Measurements from ENCODE around the gene PDX1. TPM values are rescaled to one million over a fixed set of nuclear protein-coding genes. Genes with fewer than 3 reads are reported as not detected.

Gene PDX1
- total RNA-seq, 4 donors from 2014 or later: not detected

- Histone ChIP-seq H3K4me1 (peaks cover 0 to 33% (median 7%) of the 10 kb centered on the region in 4 donors), H3K4me3 (peak overlapping the region in 2 of 4 donors; percentile 52 to 59), H3K9me3 (no peaks in the 10 kb centered on the region), H3K27me3 (peaks cover 7 to 16% of the 10 kb centered on the region in 2 donors), H3K36me3 (no peaks in the 10 kb centered on the region), H3K27ac (peak overlapping the region in 3 of 4 donors; percentile 79 to 87 (median 86))
- DNase-seq: no peak
- no peak for TF ChIP-seq CTCF (IDR thresholded peaks at IDR 0.05)
- TF ChIP-seq POLR2A (IDR thresholded peaks at IDR 0.05): no peak
These were observed 35.3 kb downstream of the PDX1 start for GRCh38 chr13:27955014-27955591.

GRCh38 chr13:27956576-27957300 is 36.9 kb downstream of the PDX1 start:
- no peak for TF ChIP-seq POLR2A (IDR thresholded peaks at IDR 0.05)
- no peak for TF ChIP-seq CTCF (IDR thresholded peaks at IDR 0.05)
- no peak for DNase-seq
- no peak overlapping the region for H3K4me3 ChIP-seq
- peaks cover 7 to 16% of the 10 kb centered on the region in 2 donors for H3K27me3 ChIP-seq
- no peaks in the 10 kb centered on the region for H3K9me3 ChIP-seq
- peak overlapping the region in 1 of 4 donors; percentile 55 for H3K27ac ChIP-seq
- peaks cover 0 to 50% (median 19%) of the 10 kb centered on the region in 4 donors for H3K4me1 ChIP-seq
- H3K36me3 ChIP-seq: no peaks in the 10 kb centered on the region

- no peak for DNase-seq
- H3K4me1 ChIP-seq: peaks cover 0 to 50% (median 12%) of the 10 kb centered on the region in 4 donors
- H3K27ac ChIP-seq: peak overlapping the region in 3 of 4 donors; percentile 84 to 98 (median 92)
- H3K9me3 ChIP-seq: no peaks in the 10 kb centered on the region
- TF ChIP-seq CTCF (IDR thresholded peaks at IDR 0.05) (no peak), POLR2A (IDR thresholded peaks at IDR 0.05) (no peak)
- H3K27me3 ChIP-seq: peaks cover 7 to 11% of the 10 kb centered on the region in 2 donors
- peak overlapping the region in 2 of 4 donors; percentile 53 to 77 for H3K4me3 ChIP-seq
- H3K36me3 ChIP-seq: no peaks in the 10 kb centered on the region
These were observed 40.2 kb downstream of the PDX1 start for GRCh38 chr13:27959976-27960361.

- no peaks in the 10 kb centered on the region for H3K36me3 ChIP-seq
- H3K27me3 ChIP-seq: peaks cover 7 to 11% of the 10 kb centered on the region in 2 donors
- H3K27ac ChIP-seq: peak overlapping the region in 3 of 4 donors; percentile 84 to 98 (median 92)
- peak in 4 of 6 experiments; percentile 35 to 78 (median 70) for TF ChIP-seq CTCF (IDR thresholded peaks at IDR 0.05)
- peak; percentile 48 to 69 for TF ChIP-seq POLR2A (IDR thresholded peaks at IDR 0.05)
- H3K4me3 ChIP-seq: peak overlapping the region; percentile 4 to 77 (median 46)
- peak in 2 of 3 donors; percentile 85 to 90 for DNase-seq
- H3K9me3 ChIP-seq: no peaks in the 10 kb centered on the region
- peaks cover 0 to 47% (median 12%) of the 10 kb centered on the region in 4 donors for H3K4me1 ChIP-seq
These were observed 40.8 kb downstream of the PDX1 start for GRCh38 chr13:27960362-27961226.
